Stimulated activated CD8-positive, alpha-beta memory T cell treated with anti-CD3 and anti-CD28 coated beads, Interleukin-12 subunit alpha, Interleukin-12 subunit beta, amount 100 ng/mL, for 4 hours (primary cell): Measurements from ENCODE around the gene BEND6.

Experiments used
- DNase-seq: peaks from one replicate; pipeline ENCODE4 v3.0.0-alpha.2; 2020; ENCODE audit warnings: low read depth

The BEND6 gene

DNA sequence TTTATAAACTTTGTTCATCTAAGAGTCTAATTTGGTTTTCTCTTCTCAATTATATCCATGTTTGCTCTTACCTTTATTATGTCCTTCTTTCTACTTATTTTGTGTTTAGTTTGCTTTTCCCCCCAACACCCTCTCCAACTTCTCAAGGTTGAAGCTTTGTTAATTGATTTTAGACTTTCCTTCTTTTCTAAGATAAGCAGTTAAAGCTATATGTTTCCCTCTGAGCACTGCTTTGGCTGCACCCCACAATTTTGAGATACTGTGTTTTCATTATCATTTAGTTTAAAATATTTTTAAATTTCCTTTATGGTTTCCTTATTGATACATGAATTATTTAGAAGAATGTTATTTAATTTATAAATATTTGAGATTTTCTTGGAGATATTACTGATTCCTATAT, 13.9 kb upstream of the BEND6 start:
- DNase-seq, result no peak

DNA sequence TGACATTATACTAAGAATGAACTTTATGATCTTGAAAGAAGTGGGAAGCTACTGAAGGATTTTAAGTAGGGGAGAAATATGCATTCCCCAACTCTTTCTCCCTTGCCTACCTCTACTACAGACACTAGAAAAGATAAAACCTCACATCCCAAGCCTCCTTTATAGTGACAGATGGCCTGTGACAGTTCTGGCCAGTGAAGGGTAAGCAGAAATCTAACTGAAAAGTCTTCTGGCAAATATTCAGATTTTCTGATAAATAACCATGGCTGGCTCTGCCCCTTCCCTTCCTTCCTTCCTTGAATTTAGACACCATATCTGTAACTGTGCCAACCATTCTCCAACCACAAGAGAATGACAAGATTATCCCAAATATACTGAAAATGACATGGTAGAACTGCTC, 10.2 kb upstream of the BEND6 start:
- no peak for DNase-seq

DNA sequence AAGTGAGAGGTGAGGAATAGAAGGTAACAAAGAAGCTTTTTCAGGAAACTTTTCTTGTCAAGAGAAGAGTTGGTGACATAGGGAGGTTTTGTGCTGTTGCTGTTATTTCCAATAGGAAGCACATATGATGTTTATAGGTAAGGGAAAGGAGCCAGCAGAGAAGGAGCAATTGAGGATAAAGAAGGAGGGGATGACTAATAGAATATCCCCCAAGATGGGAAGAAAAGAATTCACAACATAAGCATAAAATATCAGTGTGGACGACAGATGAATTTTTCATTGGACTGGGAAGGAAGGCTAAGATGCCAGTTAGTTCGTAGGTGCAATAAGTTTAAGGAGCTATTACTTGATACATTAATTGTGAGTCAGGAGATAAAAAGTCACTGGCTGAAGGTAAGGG, 8.5 kb upstream of the BEND6 start:
- DNase-seq, result no peak

DNA sequence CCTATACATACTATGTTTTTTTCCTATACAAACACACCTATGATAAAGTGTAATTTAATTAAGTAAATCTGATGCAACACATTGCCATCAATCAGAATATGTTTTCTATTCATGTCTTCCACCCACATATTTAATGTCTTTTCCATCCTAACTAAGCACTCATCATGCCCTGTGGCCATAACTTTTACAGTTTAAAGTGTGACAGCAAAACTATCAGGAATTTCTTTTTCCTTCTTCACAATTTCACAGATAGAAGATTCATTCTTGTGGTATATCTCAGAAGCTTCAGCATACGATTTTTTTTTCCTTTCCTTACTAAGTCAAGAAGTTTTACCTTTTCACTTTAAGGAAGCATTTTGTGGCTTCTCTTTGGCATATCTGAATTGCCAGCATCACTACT, 7.0 kb upstream of the BEND6 start:
- no peak for DNase-seq

DNA sequence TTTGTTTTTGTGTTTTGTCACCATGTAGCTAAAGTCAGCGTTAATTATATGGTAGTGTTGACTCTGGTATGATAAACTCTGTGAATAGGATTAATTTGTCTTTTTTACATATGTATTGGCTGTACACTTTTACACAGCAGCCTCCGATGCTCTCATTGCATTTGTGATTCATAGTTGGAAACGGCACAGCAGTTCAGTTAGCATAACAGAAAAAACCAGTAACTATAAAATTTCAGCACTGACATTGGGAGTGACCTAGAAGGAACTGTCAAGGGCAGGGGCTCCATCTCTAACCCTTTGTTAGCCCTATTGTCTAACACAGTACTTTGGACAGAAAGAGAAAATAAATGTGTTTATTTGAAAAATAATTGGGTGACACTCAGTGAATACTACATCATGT, 5.6 kb upstream of the BEND6 start:
- no peak for DNase-seq

DNA sequence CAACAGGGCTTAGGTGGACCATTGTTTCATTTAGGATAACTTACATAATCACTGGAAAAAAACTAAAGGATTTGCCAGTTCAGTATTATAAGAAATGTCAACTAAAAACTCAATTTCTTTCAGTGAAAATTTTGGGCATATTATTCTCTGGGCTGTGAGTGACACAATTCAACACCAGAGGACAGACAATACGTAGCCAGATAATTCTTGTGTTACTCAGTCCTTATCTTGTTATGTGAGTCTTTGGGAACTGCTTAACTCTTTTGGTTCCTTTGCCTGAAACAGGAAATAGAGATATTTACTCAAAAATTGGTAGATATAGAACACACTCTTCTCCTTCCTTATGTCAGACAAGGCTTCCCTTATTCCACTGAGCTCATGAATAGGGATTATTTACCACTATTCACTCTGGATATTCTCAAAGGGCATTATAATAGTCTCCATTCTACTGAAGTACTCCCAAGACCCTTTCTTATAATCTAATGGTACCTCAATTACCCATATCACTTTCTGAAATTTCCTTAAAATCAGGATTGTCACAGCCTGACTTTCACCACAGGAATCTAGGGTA, 4.9 kb upstream of the BEND6 start:
- DNase-seq, result no peak

DNA sequence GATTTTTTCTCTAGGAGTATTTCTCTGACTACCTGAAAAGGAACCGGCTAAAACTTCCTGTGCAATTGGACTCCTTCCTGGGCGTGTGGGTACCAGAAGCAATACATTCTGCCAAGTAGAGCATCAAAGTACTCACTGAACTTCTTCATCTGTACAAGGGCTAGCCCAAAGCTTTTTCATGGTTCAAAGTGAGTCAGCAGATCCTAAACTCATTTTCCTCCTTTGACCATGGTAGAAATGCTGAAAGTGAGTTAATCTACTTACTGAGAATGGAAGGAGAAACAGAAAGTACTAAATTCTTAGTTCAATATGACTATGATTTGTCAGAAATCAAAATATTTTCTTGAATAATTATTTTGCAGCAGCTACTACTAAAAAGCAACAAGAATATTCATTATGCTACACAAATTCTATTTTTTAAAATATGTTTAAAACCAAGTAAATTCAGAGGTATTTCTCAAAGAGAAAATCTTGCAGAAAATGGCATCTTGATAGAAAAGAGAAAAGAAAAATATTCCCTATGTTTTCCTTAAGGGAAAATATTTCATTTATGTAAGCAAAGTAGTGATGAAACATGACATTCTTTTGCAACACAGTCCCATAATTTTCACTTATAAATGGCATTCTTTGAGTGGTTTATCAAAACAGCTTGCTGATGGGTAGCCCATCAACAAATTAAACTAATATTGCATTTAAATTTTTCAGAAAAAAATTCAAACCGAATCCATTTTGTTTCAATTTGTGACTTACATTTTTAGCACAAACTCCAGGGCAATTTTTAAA, 3.7 kb upstream of the BEND6 start:
- DNase-seq, result no peak

DNA sequence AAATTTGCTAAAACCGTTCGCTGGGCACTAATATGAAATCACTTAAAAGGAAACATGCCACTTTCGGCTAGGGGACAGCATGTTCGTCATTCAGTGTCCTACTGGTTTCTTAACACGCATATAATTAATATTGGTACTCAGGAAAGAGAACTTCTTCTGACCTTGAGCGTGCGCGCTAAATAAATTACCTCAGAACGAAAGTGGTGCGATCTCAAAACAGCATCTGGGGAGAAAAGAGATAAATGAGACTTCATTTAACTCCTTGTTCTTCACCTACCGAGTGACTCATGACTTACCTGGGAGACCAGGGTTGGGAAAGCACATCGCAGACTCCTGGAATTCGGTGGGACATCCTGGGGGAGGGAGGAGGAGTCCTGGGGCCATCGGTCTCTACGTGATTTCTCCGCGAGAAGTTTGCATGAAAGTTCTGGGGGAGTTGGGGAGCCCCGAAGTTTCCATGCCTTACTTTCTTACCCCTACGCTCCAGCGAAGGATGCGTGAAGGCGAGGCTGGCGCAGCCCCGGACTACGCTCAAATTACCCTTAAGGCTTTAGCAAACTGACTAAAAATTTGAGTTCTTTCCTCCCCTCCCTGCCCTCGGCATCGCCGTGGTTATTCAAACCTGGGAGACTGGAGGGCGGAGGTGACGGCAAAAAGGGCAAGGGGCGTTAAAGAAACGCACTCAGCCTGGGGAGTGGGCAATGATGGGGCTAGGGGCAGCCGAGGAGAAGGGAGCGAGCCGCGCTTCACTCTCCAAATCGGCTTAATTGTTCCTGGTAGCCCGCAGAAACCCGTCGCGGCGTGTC, 1.1 kb upstream of the BEND6 start:
- no peak for DNase-seq

DNA sequence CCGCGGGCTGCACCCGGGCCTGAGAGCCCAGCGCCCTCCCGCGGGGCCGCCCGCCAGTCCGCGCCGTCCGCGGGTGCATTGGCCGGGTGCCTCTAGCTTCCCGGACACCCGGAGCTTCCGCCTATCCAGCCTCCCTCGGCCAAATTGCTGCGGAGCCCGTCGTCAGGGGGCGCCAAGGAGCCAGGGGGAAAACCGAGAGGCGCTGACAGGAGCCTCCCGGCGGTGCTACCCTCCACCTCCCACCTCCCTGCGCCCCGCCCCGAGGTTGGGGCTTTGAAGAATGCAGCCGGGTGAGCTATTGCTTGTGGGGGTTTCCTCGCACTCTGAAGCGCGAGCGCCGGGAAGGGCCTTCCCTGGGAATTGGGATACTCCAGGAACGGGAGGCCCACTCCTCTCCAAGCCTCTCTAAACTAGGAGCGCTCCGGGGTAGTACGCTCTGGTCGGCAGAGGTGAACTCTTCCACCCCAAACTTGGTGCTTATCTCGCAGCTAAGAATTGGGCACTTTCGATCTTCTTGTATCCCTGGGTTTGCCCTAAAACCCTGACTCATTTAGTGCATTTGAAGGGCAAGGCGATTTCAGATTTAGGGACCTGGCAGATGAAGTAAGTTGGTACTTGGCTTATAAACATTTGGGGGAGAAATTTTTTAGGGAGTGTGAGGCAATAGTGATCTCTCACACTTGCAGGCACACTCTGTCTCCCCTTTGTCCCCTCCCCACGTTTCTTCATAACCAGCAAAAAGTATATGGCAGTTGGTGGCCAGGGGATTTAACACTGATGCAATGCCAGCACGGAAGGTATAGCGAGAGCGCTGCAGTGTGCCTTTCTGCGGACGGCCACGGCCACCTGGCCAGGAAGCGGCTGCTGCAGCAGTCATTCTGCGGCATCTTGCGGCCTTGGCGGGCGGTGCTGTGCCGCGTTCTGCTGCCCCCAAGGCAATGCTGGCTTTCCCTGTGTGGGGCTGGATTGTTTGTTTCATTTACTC, 556 bp downstream of the BEND6 start:
- peak; percentile 37 for DNase-seq

DNA sequence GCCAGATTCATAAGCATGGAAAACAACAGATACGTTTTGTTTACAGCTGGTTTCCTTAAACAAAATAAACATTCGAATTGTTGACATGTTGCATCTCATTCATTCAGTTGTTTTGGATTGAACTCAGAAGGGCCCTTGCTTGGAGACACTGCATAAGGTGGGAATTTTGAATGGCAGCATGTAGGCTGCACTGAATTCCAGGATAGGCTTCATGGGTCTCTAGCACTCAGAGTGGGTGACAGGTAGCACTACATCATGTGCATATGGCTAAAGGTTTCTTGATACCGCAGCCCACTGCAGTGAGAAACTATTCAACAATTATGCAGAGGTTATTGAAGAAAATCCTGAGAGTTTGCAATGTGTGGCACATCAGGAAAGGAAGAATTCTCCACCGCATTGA, 1.6 kb downstream of the BEND6 start:
- DNase-seq, result no peak

DNA sequence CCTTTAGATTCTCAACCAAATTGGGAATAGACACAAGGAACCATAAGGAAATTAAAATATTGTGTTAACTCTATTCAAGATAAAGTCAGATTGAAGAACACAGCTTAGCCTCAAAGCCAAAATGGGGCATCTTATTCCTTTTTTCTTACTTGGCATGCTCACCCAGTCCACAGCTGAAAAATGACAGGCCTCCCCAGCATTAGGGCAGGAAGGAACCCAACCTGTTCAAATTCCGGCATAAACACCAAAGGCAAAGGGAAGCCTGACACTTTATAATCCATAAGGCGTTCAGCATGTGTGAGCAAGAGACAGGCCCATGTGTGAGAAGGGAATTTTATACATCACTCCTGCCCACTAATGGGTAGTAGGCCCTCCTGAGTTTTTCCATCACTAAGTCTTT, 2.9 kb downstream of the BEND6 start:
- no peak for DNase-seq

DNA sequence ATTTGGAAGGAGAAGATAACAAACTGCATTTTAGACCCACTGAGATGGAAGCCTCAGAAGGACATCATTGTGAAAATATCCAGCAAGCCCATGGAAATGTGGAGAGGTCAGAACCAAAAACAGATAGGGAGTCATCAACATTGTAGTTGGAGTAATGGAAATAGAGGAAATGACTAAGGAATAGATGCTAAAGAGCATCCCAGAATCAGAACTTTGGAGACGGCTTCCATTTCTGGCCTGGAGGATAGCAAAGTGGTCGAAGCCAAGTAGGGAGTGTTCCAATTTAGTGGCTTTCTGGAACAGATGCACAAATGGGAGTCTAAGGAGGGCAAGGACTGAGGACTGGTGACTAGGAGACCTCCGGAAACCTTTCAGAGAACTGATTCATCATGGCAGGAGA, 3.6 kb downstream of the BEND6 start:
- no peak for DNase-seq

DNA sequence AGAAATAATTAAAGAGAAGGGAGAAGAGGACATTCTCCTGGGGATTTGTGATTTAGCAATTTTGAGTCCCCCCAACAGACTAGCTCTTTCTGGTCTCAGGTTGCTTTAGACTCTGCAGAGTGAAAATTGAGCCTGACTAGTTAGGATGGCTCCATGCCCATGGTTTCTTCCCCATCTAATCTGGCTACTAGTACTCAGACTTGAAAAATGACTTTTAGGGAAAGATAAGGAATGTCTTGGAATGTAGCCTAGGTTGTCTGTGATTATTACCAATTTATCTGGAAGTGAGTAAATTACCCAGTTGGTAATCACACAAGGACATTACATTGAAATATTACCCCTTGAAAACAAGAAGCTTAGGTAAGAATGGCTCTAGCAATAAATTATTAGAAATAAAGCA, 4.2 kb downstream of the BEND6 start:
- DNase-seq, result no peak

DNA sequence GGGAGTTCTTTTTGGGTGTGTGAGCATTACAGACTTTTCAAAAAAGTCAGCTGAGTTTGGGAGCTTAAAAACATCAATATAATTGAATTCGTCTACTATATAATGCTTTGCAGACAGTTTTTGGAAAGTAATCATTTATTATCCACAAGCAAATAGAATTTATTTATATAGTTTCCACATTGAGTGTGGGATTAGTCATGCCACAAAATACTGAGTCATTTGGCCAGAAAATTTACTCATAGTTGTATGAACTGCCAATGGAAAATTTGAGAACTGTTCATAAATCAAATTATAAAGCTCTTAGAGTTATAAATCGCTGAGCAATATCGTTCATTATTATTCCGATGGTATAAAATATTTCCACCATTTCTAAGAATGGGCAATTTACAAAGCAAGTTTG, 5.0 kb downstream of the BEND6 start:
- no peak for DNase-seq

DNA sequence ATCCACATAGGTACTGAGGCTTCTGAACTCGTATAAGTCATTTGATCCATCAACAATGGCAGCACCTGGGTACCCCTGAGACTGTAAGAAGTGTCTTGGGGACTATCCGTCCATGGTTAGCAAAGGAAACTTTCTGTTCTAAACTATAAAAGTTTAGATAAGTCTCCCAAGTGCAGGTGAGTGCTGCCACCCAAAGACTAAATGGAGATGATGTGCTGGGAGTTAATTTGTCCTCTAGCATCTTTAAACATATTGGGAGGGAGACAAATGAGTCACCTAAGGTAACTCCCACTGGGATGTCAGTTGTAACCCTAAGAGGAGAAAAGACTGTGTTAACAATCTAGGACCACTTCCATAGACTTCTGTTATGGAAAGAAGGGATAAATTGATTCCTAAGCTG, 6.2 kb downstream of the BEND6 start:
- no peak for DNase-seq

DNA sequence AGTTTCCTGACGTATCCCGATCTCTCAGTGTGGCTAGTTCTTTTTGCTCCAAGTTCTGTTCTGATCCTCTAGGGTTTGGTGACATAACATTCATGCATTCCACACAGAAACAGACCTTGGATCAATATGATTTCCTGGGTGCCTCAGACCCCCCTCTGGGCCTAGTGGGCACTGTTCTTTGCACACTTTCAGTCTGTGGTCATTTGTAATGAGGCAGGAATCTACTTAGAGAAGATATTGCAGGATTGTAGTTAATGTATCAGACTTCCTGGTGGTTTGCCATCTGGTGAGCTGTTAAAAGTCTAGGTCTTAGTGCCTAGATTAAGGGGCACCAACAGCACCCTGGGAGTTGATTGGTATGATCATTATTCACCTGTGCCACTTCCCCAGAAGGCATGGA, 7.5 kb downstream of the BEND6 start:
- no peak for DNase-seq

DNA sequence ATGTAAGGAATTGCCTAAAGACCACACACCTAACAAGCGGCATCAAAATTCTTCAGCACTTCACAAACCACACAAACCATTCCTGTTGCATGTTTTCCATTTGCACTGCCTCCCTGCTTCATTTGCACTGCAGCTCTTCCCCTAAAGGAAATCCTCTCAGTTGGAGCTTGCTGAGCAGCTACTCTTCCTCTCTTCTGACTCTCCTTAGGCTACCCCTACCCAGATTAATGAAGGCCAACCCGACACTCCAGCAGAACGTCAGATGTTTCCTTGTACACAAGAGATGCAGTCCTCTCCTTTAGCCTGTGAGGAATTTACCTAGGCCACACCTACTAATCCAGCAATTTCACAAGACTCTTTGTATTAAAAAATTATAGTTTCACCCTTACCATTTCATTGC, 8.1 kb downstream of the BEND6 start:
- DNase-seq, result no peak

DNA sequence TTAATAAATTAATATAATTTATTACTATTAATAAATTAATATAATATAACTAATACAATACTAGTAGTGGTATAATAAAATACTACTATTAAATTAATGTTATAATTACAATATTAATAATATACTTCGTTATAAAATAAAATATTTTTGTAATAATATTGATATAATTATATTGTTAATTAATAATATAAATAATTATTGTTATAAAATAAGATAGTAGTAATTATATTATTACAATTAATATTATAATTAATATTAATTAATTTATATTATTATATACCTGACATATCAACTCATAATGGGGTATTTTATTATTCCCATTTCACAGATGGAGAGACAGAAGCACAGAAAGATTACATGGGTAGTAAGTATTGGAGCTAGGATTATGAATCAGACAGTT, 8.9 kb downstream of the BEND6 start:
- no peak for DNase-seq

DNA sequence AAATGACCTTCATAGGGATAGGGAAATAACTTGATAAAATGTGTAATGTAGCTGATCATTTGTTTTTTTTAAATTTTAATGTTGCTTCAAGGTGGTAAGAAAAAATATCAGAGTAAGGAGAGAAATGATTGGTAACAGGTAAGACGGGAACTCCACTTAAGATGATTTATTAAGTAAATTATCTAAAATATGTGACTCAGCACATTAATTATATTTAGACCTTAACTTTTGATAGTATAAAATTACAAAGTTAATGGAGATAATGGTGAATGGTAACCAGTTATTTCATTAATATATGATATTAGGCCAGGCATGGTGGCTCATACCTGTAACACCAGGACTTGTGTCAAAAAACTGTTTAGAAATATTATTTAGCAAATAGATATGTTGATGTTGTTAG, 10.2 kb downstream of the BEND6 start:
- no peak for DNase-seq

DNA sequence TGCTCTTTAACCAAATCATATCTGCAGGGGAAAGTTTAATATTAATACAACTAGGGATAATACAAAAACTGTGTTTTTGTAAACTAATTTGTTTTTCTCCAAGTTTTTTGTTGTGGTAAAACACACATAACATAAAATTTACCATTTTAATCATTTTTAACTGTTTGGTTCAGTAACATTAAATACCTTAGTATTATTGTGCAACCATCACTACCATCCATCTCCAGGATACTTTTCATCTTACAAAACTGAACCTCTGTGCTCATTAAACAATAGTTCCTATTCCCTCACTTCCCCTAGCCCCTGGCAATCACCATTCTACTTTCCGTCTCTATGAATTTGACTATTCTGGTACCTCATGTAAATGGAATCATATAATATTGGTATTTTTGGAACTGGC, 15.9 kb downstream of the BEND6 start:
- no peak for DNase-seq

DNA sequence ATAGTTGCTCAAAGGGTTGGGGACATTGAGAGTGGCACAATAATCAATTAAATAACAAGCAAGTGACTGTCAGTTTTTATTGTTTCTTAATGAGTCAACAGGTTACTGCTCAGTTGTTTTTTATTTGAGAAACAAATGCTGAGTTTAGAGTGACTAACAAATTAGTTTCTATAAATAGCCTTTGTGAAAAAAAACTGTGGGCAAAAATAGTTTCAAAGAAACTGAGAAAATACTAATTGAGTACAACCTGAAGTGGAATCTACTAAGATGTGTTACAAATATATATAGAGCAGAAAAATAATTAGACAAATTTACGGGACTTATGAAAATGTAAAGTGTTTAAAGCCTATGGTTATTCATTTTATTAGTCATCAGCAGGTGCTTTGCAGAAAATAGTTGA, 22.3 kb downstream of the BEND6 start:
- no peak for DNase-seq

DNA sequence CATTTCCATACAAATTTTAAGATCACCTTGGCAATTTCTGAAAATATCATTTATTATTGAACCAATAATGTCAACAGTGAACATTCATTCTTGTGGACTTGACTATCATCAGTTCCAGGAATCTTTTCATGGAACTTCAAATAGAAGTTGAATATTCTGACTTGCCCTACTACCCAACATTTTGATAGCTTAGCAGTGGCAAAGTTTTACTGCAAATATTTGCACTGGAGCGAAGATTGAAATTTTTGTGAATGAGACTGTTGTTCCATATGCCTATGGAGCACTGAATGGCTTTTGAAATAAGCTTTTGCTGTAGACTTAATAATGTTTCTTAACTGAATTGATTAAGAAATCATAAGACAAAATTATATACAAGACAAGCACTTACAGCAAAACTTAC, 23.6 kb downstream of the BEND6 start:
- DNase-seq, result no peak
